ACC112 (cell line): ENCODE measurements around the gene CDCA4.

ENCODE experiments used
- H2AFZ ChIP-seq: fragments of 200-600 bp; sonication (generic); one replicate; pipeline ENCODE4 v1.6.0; 2017; ENCODE audit warnings: antibody characterized with exemption, low read length; ENCODE audit not compliant: unreplicated experiment
- H3K27ac ChIP-seq: fragments of 200-600 bp; sonication (generic); 2 replicates; pipeline ENCODE4 v1.5.1; 2014; ENCODE audit warnings: low read depth, mild to moderate bottlenecking, antibody characterized with exemption, low read length, moderate library complexity
- H3K27me3 ChIP-seq: fragments of 200-600 bp; sonication (generic); 2 replicates; pipeline ENCODE4 v1.6.1; 2014; ENCODE audit warnings: mild to moderate bottlenecking, antibody characterized with exemption, low read length, moderate library complexity, mixed read lengths; ENCODE audit not compliant: insufficient read depth
- H3K36me3 ChIP-seq: fragments of 200-600 bp; sonication (generic); 2 replicates; pipeline ENCODE4 v1.6.1; 2016; ENCODE audit warnings: mild to moderate bottlenecking, antibody characterized with exemption, low read length, moderate library complexity, mixed read lengths; ENCODE audit not compliant: insufficient read depth
- H3K4me1 ChIP-seq: fragments of 200-600 bp; sonication (generic); one replicate; pipeline ENCODE4 v1.6.1; 2016; ENCODE audit warnings: low read length, mixed read lengths; ENCODE audit not compliant: insufficient read depth, unreplicated experiment, control insufficient read depth
- H3K4me3 ChIP-seq: fragments of 200-600 bp; sonication (generic); 2 replicates; pipeline ENCODE4 v1.5.1; 2014; ENCODE audit warnings: mild to moderate bottlenecking, low read depth, low read length
- H3K79me2 ChIP-seq: fragments of 200-600 bp; sonication (generic); one replicate; pipeline ENCODE4 v1.6.0; 2016; ENCODE audit warnings: low read length; ENCODE audit not compliant: control insufficient read depth, unreplicated experiment, insufficient read depth

Gene CDCA4

DNA sequence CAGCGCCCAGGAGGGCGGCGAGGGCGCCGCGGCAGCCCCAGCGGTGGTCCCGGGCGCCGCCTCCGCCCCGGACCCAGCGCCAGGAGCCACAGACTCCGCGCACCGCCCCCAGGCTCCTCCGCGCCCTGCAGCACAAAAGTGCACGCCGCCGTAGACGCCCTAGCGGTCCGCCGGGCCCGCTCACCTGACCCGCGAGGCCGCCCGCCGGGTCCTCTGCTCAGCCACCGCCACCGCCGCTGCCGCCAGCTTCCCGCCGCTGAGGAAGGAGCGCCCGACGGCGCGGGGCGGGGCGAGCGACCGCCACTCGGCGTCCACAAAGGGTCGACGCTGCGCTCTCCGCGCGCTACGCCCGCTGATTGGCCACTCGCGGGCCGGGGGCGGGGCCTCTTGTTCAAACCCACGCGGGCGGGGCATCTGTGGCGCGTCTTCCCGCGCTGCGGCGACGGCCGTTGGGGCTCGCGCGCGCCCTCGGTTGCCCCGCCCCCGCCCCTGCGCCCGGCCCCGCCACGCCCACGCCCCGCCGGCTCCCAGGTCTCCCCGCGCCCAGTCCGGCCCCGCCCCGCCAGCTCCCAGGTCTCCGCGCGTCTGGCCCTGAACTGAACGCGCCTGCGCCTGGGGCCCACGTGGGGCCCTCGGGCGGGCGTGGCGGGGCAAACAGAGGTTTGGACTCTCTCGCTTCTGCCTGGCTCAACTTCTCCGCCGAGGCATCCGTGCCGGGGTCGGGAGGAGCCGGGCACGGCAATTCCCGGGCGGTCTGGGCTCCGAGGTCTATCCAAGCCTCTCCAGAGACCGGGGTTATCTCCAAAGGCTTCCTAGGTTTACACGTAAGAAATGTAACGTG is at the start of gene CDCA4:
Gene CDCA4, minus strand, starts transcription at position 269 of the 841 bp plus-strand sequence. CDS start 9,154 bp downstream, outside the sequence.
- H2AFZ ChIP-seq = peak within 1 kb of the TSS; percentile 87
- H3K36me3 ChIP-seq = no peaks in the 10 kb centered on the region; the same call in 1 of the 2 replicates
- peaks cover 62% of the 10 kb centered on the region for H3K79me2 ChIP-seq
- H3K27ac ChIP-seq = peak within 1 kb of the TSS; percentile 99
- peak within 1 kb of the TSS; percentile 100 for H3K4me3 ChIP-seq
- peaks cover 59% of the 10 kb centered on the region for H3K4me1 ChIP-seq
- no peaks in the 10 kb centered on the region for H3K27me3 ChIP-seq

DNA sequence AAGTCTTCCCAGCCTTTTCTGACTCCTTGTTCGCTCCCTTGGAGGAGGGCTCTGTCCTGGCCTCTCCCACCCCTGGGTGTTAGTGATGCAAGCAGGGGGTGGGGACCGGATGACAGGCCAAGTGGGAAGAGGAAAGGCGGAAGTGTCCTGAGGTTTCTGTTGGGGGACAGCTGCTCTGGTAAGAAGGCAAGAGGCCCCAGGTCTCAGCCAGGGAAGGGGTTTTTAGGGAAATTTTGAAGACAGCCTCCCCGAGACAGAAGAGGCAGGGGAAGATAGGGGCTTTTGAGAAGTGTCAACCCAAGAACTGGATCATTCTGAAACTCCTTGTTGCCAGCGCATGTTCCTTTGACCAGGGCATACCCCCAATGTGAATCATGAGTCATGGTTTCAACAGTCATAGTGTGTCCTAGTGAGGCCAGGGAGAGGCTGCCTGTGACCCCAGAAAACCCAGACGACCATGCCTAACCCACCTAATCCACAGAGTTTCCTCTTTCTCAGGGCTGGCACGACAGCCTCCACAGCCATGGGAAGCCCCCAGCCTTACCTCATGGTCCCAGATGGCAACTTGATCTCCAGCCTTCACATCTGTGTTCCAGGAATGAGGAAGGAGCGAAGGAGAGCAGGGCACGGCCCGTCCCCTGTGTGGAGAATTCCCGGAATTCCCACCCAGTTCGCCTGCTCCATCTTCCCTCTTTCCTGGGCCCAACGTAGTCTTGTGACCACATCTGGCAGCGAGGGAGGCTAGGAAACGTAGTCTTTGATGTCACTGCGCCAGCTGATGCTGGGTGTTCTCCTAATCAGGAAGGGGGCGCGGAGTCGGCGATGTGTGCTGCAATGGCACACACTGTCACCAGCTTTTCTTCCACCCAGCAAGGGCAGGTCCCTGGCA is 49.2 kb upstream of the CDCA4 start:
- H3K4me1 ChIP-seq = peaks cover 25% of the 10 kb centered on the region
- 0 out of 2 replicates have a peak overlapping the region, but pooled peaks have one; percentile 21 for H3K27ac ChIP-seq
- H2AFZ ChIP-seq = no peak overlapping the region
- no peaks in the 10 kb centered on the region for H3K36me3 ChIP-seq
- H3K27me3 ChIP-seq = peaks cover 14% of the 10 kb centered on the region
- H3K4me3 ChIP-seq = no peak overlapping the region
- H3K79me2 ChIP-seq = no peaks in the 10 kb centered on the region

GRCh38 chr14:105069522-105069870 is 48.6 kb upstream of the CDCA4 start:
- Histone ChIP-seq H2AFZ (no peak overlapping the region), H3K79me2 (no peaks in the 10 kb centered on the region), H3K27ac (no peak overlapping the region)

DNA sequence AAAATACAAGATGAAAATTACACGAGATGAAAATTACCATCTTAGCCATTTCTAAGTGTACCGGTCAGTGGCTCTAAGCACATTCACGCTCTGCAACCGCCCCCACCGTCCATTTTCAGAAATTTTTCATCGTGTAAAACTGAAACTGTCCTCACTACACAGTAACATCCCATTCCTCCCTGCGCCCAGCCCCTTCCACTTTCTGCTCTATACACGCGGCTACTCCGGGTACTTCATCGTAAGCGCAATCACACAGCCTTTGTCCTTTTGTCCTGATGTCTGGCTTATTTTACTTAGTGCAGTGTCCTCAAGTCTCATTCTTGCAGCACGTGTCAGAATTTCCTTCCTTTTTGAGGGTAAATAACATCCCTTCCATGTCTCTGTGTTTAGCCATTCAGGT is 47.9 kb upstream of the CDCA4 start:
- Histone ChIP-seq H3K27ac (no peak overlapping the region), H3K27me3 (peaks cover 5% of the 10 kb centered on the region; the same call in 1 of the 2 replicates), H2AFZ (no peak overlapping the region), H3K4me3 (no peak overlapping the region), H3K4me1 (peaks cover 27% of the 10 kb centered on the region), H3K79me2 (no peaks in the 10 kb centered on the region), H3K36me3 (no peaks in the 10 kb centered on the region)

More at GRCh38 chr14:105069522-105069870, 48.6 kb upstream of the CDCA4 start:
- Histone ChIP-seq H3K36me3 (no peaks in the 10 kb centered on the region), H3K4me1 (peaks cover 27% of the 10 kb centered on the region), H3K4me3 (no peak overlapping the region), H3K27me3 (peaks cover 10% of the 10 kb centered on the region)

DNA sequence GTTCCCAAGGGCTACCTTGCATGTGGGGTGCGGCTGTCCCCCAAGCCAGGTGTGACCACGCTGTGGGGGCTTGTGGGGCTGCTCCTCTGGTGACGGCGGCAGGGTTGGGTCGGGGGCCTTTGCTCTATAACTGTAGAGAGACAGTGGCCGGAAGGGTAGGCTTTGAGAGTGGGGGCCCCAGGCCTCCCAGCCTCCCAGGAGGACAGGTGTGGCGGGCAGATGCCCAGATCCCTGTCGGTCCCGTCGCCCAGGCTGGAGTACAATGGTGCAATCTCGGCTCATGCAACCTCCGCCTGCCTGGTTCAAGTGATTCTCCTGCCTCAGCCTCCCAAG is 47.1 kb upstream of the CDCA4 start:
- H3K36me3 ChIP-seq = no peaks in the 10 kb centered on the region
- no peak overlapping the region for H3K4me3 ChIP-seq
- peaks cover 2% of the 10 kb centered on the region; the same call in 1 of the 2 replicates for H3K27me3 ChIP-seq
- peaks cover 27% of the 10 kb centered on the region for H3K4me1 ChIP-seq
- no peak overlapping the region for H3K27ac ChIP-seq
- H3K79me2 ChIP-seq = no peaks in the 10 kb centered on the region
- H2AFZ ChIP-seq = no peak overlapping the region

DNA sequence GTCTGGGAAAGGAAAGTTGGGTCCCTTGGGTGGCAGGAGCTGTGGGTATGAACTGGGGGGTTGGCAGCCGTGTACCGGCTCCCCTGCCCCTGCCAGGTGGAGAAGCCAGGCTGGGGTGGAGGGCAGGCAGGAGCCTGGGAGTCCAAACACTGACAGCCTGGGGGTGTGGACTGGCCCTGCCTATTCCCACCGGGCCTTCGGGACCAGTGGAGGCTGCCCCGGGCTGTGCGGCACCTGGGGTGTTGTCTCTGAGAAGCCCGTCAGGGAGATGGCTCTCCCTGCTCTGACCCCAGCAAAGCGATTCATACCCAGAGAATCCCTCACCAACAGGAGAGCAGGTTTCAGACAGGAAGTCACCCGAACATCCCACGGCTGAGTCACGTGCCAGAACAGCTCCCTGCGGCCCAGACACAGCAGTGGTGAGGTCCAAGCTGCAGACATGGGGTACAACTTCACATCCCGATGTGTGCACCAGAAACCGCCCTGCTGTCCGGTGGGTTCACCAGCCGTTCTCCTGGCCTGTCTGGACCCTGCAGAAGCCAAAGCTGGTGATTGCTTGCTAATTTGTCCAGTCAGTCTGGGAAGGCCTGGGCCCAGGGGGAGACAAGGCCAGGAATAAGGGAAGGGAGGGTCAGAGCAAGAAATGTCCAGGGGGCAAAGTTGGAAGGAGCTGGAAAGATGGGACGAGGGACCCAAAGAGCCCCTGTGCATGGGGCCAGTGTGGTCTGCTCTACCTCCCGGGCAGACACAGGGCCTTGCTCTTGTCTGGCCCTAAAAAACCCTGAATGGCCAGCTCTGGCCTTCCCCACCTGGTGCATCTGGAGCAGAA is 46.5 kb upstream of the CDCA4 start:
- Histone ChIP-seq H3K36me3 (no peaks in the 10 kb centered on the region), H3K4me3 (no peak overlapping the region), H3K79me2 (no peaks in the 10 kb centered on the region), H3K27me3 (no peaks in the 10 kb centered on the region), H2AFZ (peak overlapping the region; percentile 83), H3K4me1 (peaks cover 27% of the 10 kb centered on the region), H3K27ac (no peak overlapping the region)

DNA sequence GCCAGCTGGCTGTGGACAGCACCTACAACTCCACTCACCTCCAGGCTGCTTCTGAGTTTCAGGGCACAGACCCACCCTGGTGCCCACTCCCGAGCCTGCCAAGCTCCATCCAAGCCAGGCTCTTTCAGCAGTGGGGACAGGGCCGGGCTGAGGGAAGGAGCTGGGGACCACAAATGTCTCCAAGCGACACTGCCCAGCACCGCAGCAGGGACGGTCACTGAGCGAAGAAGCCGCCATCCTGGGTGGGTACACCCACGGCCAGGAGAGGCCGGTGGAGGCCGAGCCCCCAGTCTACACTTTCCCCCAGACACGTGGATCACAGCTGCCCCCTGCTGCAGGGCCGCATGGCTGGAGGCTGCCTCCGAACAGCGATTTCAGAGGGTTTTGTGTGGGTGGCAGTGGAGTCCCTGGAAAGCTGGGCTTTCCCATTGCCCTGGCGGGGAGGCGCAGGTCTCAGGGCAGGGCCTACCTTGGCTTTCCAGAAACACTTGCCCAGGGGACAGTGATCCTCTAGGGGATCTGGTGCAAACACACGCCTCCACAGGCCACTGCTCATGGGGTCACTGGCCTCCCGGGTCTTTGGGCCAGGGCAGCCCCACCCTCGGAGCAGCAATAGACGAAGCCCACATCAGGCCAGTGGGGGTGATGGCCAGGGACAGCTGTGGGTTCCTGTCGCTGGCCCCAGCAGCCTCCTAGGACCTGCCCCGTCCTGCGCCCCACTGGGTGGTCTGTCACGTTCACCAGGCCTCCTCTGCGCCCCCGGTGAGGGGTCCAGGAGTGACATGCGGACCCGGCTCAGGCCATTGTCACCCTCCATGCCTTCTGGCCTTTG is 45.6 kb upstream of the CDCA4 start:
- Histone ChIP-seq H3K36me3 (no peaks in the 10 kb centered on the region), H2AFZ (no peak overlapping the region), H3K27me3 (no peaks in the 10 kb centered on the region), H3K27ac (no peak overlapping the region), H3K79me2 (no peaks in the 10 kb centered on the region), H3K4me3 (no peak overlapping the region), H3K4me1 (peaks cover 27% of the 10 kb centered on the region)

- Histone ChIP-seq H3K4me1 (peaks cover 26% of the 10 kb centered on the region), H3K27ac (no peak within 1 kb of the TSS), H3K79me2 (no peaks in the 10 kb centered on the region), H3K27me3 (no peaks in the 10 kb centered on the region), H3K36me3 (no peaks in the 10 kb centered on the region), H3K4me3 (no peak within 1 kb of the TSS), H2AFZ (no peak within 1 kb of the TSS)
These were observed 44.7 kb upstream of the CDCA4 start, which contains the start of gene GPR132 for GRCh38 chr14:105065280-105066228. TSS of gene GPR132 (minus strand) at chr14:105065430. CDS start at chr14:105055420, 10,010 bp downstream.

DNA sequence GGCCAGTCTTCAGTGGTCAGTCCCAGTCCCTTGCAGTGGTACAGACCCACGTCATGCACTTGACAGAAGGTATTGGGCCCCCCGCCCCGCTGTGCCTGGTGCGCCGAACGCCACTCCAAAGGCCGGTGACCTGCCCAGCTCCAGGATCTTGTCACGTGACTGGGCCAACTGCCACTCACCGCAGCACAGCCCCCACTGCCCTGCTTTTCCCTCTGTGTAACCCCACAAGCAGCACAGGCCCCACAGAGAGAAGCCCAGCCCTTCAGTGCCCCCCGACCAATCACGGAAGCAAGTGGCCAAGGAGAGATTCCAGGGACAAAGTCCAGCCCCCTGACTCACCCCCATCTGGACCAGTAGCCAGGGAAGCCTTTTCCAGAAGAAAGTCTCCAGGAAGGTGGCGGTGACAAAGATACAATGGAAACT is 43.8 kb upstream of the CDCA4 start:
- no peaks in the 10 kb centered on the region for H3K79me2 ChIP-seq
- H3K36me3 ChIP-seq = no peaks in the 10 kb centered on the region
- H2AFZ ChIP-seq = no peak overlapping the region
- H3K4me1 ChIP-seq = peaks cover 18% of the 10 kb centered on the region
- H3K27me3 ChIP-seq = no peaks in the 10 kb centered on the region
- H3K27ac ChIP-seq = no peak overlapping the region
- H3K4me3 ChIP-seq = no peak overlapping the region
